ENCODE data around the gene ASXL3.

ASXL3 gene

DNA sequence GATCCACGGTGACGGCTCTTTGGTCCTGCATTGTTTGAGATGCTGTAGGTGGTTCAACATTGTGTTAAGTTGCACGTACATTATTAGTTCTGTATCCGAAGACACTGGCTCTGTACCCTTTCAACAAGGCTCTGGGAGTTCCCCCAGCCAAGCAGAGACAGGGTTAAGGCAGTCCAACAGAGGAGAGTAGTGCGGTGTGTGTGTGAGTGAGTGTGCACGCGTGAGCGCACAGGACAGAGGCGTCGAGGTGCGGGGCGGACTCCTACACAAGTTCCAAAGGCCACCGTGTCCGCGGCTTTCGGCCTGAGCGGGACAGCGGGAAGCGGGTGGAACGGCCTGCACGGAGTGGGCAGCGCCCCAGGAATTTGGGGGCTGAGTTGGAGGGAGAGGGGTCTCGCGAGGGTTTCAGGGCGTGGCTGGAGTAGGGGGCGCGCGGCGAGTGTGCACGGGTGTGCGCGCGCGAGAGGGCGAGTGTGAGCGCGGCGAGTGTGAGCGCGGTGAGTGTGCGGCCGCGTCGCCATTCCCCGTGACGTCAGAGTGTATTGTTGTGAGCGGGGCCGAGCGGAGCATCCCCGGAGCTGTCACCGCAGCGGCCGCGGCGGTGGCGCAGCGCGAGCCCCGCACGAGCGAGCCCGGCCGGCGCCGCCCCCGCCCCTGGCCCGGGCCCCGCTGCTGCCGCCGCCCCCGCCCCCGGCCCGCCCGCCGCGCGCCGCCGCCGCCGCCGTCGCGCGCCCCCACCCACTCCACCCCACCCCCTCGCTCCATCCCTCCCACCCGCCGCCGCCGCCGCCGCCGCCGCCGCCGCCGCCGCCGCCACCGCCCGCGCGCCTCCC lies at the start of gene ASXL3:
ASXL3 (plus strand) TSS at position 535 of the 833 bp plus-strand sequence. CDS start 413 bp downstream, outside the sequence.
- DNase-seq (ENCODE audit: insufficient read length, low spot score) (no peak), FAIRE-seq (no peak)

DNA sequence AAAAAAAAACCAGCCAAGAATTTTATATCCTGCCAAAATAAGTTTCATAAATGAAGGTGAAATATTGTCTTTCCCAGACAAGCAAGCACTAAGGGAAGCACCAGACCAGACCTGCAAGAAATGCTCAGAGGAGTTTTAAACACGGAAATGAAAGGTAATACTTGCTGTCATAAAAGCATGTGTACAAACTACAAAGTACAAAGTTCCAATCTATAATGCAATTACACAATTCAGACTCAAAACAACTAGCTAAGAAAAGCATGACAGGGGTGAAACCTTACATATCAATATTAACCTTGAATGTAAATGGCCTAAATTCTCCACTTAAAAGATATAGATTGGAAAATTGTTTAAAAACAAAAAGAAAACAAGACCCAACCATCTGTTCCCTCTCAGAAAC lies 45.0 kb upstream of the ASXL3 start:
- FAIRE-seq: no peak
- DNase-seq (ENCODE audit: insufficient read length, low spot score): no peak

DNA sequence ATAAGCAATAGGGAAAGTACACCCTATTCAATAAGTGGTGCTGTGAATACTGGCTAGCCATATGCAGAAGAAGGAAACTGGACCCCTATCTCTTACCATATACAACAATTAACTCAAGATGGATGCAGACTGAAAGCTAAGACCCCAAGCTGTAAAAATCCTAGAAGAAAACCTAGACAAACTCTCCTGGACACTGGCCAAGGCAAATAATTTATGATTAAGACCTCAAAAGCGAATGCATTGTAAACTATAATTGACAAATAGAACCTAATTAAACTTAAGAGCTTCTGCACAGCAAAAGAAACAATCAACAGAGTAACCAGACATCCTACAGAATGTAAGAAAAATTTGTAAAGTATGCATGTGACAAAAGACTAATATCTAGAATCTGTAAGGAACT lies 41.1 kb upstream of the ASXL3 start:
- DNase-seq (ENCODE audit: insufficient read length, low spot score) (no peak), FAIRE-seq (no peak)

DNA sequence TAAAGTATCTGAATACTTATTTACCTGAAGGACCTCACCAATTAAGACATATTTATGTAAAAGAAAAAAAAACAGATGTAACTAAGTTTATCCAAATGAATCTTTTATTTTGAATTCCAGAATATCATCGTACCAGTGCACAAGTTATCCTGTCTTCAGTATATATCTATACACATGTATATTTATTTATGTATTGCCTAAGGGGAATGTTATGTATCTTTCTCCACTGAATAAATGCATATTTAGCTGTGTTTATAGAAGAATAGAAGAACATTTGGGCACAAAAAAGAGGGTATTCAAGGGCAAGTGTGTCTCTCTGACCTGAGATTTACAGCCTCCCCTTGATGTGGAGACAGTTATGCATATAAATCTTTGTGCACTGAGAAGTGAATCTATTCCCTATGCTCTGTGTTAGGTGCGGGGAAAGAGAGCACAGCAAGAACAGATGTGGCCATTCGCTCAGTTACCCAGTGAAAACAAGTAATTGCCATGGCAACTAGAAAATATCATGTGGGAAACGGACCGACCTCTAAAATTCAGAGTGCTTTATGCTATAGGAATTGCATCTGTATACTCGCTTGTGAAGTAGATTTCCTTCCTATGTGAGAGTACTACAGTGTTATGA lies 39.5 kb upstream of the ASXL3 start:
- FAIRE-seq (no peak), DNase-seq (ENCODE audit: insufficient read length, low spot score) (no peak)

DNA sequence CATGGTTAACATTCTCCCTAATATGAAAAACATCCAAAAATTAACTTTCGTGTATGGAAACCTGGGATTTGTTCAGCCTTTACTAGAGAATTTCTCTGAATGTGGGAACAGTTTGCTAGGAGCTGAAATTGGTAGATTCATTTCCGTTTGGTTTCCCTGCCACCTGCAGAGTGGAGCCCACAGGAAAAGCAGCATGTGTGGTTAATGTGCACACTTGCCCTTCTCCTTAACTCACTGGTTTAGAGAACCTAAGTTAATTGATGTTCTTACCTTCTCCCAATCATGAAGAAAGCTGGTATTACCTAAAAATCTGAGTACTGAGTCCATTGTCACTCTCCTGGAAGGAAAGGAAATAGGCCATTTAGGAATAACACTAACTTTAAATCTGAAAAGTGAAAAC lies 37.6 kb upstream of the ASXL3 start:
- FAIRE-seq (no peak), DNase-seq (ENCODE audit: insufficient read length, low spot score) (no peak)

DNA sequence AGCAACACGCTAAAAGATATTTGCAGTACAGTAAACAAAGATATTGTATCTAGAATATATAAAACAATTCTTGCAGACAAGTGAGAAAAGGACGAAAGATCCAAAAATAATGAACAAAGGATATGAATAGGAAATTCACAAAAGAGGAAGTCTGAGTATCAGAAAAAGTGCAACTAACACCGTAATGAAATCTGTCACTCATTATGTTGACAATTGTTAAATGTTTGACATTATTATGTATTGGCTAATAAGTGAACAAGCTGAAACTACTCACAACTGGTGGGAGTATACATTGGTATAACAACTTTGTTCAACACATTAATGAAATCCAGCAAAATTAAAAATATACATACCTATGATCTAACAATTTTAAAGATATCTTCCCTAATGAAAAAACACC lies 36.7 kb upstream of the ASXL3 start:
- DNase-seq (ENCODE audit: insufficient read length, low spot score) (no peak), FAIRE-seq (no peak)

DNA sequence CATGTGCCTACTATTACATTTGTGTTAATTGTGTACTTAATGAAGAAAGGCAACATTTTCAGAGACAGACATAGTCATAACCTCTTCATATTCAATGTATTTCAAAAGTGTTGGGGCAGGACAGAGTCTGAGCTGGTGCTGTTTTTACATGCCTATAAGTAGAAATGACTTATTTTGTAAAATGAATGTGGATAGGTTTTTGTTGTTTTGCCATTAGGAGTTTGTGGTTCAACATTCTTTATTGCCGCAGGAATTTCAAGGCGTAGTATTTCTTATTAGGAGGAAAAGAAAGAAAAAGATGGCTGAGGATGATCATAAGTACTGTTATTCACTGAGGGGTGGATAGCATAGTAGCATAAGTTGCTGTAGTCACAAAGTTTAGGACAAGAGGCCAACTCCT lies 21.2 kb upstream of the ASXL3 start:
- DNase-seq (ENCODE audit: insufficient read length, low spot score) (no peak), FAIRE-seq (no peak)

DNA sequence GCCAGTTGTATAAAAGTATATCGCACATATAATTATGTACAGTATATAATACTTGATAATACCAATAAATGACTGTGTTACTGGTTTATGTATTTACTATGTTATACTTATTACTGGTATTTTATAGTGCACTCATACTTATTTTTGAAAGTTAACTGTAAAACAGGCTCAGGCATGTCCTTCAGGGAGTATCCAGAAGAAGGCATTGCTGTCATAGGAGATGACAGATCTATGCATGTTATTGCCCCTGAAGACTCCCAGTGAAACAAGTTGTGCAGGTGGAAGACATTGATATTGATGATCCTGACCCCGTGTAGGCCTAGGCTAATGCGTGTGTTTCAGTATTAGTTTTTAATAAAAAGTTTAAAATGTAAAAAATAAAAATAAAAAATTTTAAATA lies 20.3 kb upstream of the ASXL3 start:
- DNase-seq (ENCODE audit: insufficient read length, low spot score): no peak
- FAIRE-seq: no peak

DNA sequence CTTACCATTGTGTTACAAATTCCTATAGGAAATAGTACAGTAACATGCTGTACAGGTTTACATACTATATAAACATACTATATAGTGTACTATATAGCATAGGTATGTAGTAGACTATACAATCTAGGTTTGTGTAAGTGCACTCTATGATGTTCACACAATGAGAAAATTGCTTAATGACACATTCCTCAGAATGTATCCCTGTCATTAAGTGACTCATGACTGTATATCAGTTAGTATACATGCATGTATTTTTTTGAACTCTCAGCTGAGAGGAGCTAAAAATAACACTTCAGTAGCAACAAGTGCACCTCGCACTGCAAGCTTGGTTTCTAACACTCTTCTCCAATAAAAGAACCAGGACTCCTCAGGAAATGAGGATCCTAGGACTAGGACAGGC lies 19.5 kb upstream of the ASXL3 start:
- FAIRE-seq: no peak
- no peak for DNase-seq (ENCODE audit: insufficient read length, low spot score)

DNA sequence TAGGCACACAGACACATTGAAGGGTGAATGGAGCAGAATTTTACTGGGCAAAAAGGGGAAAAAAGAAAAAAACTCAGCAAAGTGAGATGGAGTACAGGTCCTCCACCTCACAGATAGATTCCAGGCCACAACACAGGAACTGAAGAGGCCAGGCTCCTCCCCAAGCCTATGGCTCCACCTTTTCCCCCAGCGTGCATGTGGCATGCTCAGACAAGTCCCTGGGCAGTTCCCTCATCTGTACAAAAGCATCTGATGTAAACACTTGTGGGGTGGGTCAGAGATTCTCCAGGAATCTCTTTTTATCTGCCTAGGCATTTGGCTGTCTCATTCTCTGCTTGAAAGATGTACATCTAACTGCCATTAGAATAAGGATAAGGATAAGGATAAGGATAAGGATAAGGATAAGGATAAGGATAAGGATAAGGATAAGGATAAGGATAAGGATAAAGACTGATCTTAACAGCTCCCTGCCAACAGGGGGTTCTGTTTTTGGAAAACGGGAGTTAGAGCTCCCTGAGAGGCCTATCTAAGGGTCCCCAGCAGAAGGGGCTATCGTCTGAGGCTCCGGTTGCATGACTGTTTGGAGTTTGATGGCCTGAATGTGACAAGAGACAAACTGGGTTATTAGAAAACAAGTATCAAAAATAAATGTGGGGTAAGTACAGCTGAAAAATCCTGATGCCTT lies 17.2 kb upstream of the ASXL3 start:
- no peak for DNase-seq (ENCODE audit: insufficient read length, low spot score)
- no peak for FAIRE-seq

DNA sequence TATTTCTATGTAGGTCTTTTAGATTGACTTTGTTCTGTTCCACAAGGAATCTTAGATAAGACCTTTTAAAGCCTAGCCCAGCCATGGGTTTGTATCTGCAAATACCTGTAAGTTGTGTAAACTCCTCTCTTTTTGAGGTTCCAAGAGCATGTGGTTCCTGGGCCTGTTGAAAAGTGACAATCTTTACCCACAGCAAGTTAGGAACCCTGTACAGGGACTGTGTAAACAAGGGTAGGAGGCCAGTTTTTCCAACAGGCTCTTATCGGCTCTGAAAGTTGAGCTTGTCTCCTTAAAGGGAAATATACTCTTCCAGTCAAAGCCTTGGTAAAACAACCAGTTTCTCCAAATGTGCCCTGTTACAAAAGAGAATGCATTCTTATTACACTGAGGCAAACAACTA lies 15.3 kb upstream of the ASXL3 start:
- FAIRE-seq (no peak), DNase-seq (ENCODE audit: insufficient read length, low spot score) (no peak)

DNA sequence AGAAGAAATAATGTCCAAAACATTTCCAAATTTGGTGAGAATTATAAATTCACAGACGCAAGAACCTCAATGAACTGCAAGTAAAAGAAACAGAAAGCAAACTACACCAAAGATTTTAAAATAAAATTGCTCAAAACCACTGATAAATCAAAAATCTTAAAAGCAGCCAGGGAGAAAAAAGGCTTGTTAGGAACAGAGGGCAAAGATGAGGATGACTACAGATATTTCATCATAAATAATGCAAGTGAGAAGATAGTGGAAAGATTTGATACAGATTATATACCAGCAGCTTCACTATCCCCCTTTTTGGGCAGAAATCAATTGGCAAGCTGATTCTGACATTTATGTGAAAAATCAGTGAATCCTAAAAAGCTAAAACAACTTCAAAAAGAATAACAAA lies 10.3 kb upstream of the ASXL3 start:
- FAIRE-seq: no peak

DNA sequence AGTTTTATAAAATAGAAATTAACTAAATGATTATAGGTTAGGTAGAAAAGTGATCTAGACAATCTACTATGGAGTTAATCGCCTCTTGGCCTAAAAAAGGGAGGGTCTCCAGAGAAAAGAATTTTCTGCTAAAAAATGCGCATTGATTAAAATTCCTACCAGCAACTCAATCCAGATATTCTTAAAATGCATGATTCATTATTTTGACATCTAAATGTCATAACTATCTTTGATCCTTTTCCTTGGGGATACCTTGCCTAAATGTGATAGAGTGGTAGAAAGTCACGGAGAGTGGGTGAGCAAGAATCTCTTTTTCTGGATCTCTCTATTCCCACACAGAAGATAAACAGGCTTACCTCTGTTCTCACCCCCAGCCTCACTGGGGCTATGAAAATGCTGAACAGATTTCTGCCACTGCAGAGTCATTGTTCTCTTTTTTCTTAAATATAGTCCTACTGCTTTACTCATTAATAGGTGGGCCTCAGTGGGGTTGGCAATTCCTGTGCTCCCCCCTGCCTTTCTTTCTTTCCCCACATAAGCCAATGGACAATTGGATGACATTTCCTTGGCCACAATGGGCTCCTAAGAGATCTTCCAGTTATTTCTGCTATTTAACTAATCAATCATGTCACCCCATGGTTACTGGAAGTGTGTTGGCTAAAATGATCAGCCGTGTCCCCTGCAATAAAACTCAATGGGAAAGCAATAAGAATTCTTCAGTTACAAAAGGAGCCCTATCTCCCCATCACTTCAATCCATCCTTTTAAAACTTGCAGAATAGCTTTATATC lies 5.8 kb upstream of the ASXL3 start:
- DNase-seq (ENCODE audit: insufficient read length, low spot score) (no peak), FAIRE-seq (no peak)

More for the DNA sequence above, 10.3 kb upstream of the ASXL3 start:
- no peak for DNase-seq (ENCODE audit: insufficient read length, low spot score)

DNA sequence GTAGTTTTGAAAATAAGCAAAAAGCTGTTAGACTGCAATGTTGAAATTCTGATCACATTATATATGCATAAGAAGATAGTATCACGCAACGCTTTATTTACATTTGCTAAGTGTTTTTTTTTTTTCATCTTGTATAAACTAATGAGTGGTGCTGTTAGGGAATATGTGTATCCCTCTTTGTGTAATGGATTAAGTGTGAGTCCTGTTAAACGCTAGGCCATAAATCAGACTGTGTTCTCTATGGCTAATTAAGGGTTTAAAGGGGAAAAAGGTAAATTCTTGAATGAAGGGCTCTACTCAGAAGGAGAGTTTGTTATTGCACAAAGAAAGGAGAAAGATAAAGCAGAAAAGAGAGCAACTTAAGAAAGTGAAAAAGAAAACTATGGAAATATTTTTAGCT lies 4.8 kb upstream of the ASXL3 start:
- FAIRE-seq (no peak), DNase-seq (ENCODE audit: insufficient read length, low spot score) (no peak)

DNA sequence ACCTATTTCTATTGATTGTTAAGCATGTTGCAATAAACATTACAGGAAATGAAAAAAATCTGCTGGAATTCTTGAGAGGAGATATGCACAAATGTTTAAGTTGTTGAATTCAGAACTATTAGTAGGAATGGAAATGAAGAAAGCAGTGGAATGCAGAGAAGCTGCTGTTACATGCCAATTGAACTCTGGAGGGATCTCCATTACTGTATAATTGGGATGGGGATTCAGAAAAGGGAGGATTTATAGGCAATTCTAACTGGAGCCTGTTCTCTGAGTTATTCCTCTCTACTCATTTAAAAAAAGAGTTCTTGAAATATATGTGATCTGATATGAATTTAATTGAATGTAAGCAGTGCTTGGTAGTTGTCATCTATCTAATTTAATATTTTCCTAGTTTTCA lies 2.6 kb upstream of the ASXL3 start:
- DNase-seq (ENCODE audit: insufficient read length, low spot score) (no peak), FAIRE-seq (no peak)

DNA sequence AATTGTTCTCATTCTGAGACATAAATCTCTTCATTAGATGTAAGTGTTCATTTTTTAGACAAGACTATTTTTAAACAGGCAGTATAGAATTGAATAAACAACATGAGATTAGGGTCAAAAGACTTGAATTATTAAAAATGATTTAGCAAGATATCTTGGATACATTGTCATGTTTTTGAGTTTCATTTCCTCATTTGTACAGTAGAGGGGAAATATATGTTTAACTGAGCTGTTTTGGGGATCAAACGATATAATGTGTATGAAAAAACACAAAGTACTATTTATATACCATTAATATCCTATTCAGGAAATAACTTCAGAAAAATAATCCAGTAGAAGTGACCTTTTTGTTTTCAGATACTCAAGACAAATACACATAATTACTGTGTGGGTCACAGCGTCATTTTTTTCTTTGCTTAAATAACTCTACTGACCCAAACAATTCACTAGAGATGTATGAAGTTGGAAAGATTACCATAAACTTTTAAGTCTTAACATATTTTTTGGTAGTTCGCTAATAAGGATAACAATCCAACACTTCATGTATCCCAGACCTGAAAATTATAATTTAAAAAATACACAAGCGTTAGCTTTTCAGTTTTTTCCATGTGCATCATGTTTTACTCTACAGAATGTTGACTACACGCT lies 896 bp upstream of the ASXL3 start:
- no peak for FAIRE-seq
- no peak for DNase-seq (ENCODE audit: insufficient read length, low spot score)

DNA sequence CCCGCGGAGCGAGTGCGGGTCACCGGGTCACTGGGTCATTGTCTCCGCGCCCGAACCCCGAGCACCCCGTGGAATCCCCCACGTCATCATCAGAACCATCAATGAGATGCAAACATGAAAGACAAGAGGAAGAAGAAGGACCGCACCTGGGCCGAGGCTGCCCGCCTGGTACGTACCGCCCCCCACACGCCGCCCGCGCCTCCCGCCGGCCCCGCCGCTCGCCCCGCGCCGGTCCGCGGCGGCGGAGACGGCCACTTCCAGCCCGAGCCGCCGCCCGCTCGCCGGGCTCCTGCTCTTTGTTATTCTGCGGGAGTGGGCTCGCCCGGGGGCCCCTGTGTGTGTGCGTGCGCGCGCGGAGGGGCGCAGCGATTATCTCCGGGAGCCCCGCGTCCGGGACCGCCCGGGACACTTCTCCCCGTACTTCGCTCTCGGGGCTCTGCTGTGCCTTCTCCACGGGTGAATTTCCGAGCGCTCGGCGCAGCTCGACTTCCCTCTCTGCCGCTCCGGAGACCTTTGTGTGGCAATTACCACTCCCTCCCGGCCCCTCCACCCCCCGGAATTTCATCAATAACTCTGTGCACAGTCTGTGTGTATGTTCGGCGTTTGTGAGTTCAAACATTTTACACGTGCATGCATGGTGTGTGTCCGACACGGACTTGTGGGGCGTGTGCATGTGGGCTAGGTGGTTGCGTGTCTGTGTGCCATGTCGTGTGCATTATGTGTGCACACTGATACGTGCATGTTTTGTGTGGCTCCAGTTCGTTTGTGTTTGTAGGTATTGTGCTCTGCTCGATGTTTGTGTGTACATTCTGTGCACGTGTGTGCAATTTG lies 714 bp downstream of the ASXL3 start:
- DNase-seq (ENCODE audit: insufficient read length, low spot score) (no peak), FAIRE-seq (no peak)

DNA sequence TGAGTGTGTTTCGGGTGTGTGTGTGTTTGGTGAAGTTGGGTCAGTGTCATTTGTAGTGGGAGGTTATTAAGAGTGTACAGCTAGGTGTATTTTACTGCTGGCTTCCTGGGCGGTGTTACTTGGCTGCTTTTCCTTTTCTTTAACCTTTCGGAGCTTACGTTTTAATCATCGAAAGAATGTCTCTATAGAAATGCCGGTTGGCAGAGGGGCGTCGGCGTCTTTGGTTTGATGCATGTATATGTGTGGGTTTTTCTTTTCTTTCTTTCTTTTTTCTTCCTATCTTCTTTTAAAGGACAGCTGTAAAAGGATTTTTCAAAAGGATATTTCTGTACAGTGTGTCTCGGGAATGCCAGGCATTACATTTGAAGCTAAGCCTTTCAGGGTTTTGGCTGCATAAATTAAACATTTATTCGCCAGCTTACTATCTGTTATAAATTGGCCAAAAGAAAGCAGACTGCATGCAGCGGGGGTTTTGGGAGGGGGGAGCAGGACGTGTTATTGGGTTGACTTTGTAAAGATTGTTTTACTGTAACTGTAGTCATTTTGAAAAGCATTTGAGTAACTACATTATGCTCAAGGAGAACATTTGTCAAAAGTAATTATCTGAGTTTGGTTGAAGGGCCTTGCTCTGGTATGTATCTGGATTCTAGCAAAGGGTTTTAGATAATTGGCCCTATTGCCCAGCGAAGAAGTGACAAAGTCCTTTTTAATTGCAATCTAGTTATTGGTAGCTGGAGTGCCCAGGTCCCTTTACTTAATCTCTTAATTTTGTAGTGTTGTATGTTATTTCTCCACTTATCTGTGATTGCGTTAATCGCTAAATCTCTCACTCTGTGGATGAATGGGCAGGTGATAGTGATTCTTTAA lies 1.6 kb downstream of the ASXL3 start:
- FAIRE-seq: no peak
- no peak for DNase-seq (ENCODE audit: insufficient read length, low spot score)

DNA sequence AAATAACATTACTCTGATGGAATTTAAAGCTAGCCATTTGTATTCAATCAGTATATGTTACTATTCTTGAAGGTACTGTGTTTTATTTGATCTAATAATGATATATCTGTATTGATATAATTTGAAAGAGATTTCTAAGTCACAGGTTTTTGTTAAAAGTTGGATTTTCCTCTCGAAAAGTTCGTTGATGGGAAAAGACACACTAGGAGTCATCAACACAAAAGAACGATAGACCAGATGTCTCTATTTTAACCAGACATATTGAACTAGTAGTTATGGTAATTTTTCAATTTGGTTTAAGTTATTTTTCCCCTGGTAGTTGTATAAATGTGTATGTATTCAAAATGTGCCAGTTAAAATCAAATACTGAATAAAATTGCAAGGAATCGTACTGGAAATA lies 2.5 kb downstream of the ASXL3 start:
- no peak for FAIRE-seq
- no peak for DNase-seq (ENCODE audit: insufficient read length, low spot score)
